Vagina (tissue), 2 donors: ENCODE results near the gene ECE1.

Experiments used
- CTCF ChIP-seq, 3 experiments: fragments of 450-650 bp in 2 of 3; fragments of 200-600 bp in 1 of 3; sonication (generic) in 1 of 3; IDR thresholded peaks; one replicate each; pipeline ENCODE4 v1.5.1; 2017 to 2019; ENCODE audit warnings: antibody characterized with exemption in 3 of 3, mild to moderate bottlenecking in 2 of 3, moderate library complexity in 2 of 3
- POLR2A ChIP-seq, 2 donors: fragments of 450-650 bp; IDR thresholded peaks; one replicate each; pipeline ENCODE4 v1.6.1; 2017; ENCODE audit warnings: antibody characterized with exemption in 2 of 2, mild to moderate bottlenecking in 2 of 2, moderate library complexity in 2 of 2
- POLR2AphosphoS5 ChIP-seq, 2 donors: sonication (generic); formaldehyde crosslinking; IDR thresholded peaks; one replicate each; pipeline ENCODE4 v1.9.0; 2017; ENCODE audit warnings: antibody characterized with exemption in 2 of 2, mild to moderate bottlenecking in 2 of 2, low read depth in 1 of 2; ENCODE audit not compliant: insufficient read depth in 1 of 2

- no peak for TF ChIP-seq POLR2A (IDR thresholded peaks at IDR 0.05)
- no peak for TF ChIP-seq POLR2AphosphoS5 (IDR thresholded peaks at IDR 0.05; ENCODE audit: insufficient read depth in 1 of 2, low read depth in 1 of 2)
- TF ChIP-seq CTCF (IDR thresholded peaks at IDR 0.05), result no peak
Measured at GRCh38 chr1:21332554-21333311, 42.5 kb upstream of the ECE1 start.
